H1 (cell line): ENCODE results near the gene ARHGEF18.

Source experiments
- CHD2 ChIP-seq: IDR thresholded peaks from 2 replicates; pipeline ENCODE4 v1.6.1; 2012; ENCODE audit warnings: low read length, improper control_type of control experiment
- CREB1 ChIP-seq: IDR thresholded peaks from 2 replicates; pipeline ENCODE4 v1.6.1; 2012; ENCODE audit warnings: inconsistent platforms
- CTCF ChIP-seq, 3 experiments: IDR thresholded peaks; 1 replicate in 2 of 3; 2 replicates in 1 of 3; pipeline versions ENCODE4 v1.5.1 to v1.6.1; 2011; ENCODE audit warnings: low read length in 3 of 3, mild to moderate bottlenecking in 3 of 3, inconsistent platforms in 2 of 3, low read depth in 1 of 3, moderate library complexity in 1 of 3; ENCODE audit not compliant: insufficient read depth in 1 of 3; ENCODE audit errors: control extremely low read depth in 1 of 3
- EGR1 ChIP-seq: IDR thresholded peaks from 2 replicates; pipeline ENCODE4 v1.6.1; 2011; ENCODE audit warnings: low read depth, low read length, borderline replicate concordance
- POLR2A ChIP-seq, 2 experiments: IDR thresholded peaks; 1 replicate in 1 of 2; 2 replicates in 1 of 2; pipeline ENCODE4 v1.6.1; 2011; ENCODE audit warnings: low read depth in 2 of 2, low read length in 2 of 2, mild to moderate bottlenecking in 2 of 2; ENCODE audit errors: control extremely low read depth in 1 of 2
- POLR2AphosphoS5 ChIP-seq: IDR thresholded peaks from 2 replicates; pipeline ENCODE4 v1.6.1; 2011; ENCODE audit warnings: low read depth, low read length
- RNF2 ChIP-seq: fragments of 200-900, 300-1000 bp; sonication (generic); IDR thresholded peaks from 2 replicates; pipeline ENCODE4 v1.7.1; 2016; ENCODE audit warnings: borderline replicate concordance, low read depth, mild to moderate bottlenecking, antibody characterized with exemption, low read length; ENCODE audit not compliant: poor library complexity, severe bottlenecking; ENCODE audit errors: missing control alignments
- SIN3A ChIP-seq, 2 experiments: IDR thresholded peaks in 1 of 2; conservative IDR thresholded peaks in 1 of 2; 2 replicates each; pipeline ENCODE4 v1.6.1; 2011 to 2012; ENCODE audit warnings: low read length in 2 of 2, improper control_type of control experiment in 1 of 2, low read depth in 1 of 2, mild to moderate bottlenecking in 1 of 2
- SIX5 ChIP-seq: IDR thresholded peaks from 2 replicates; pipeline ENCODE4 v1.6.1; 2011; ENCODE audit warnings: mild to moderate bottlenecking, low read depth, low read length
- ZNF274 ChIP-seq: IDR thresholded peaks from 2 replicates; pipeline ENCODE4 v1.7.0; 2012; ENCODE audit warnings: low read length, borderline replicate concordance; ENCODE audit errors: extremely low read depth
- TF ChIP-seq, protein P1 (sequence below): IDR thresholded peaks from 2 replicates; pipeline ENCODE4 v1.6.1; 2012; ENCODE audit warnings: low read length, inconsistent platforms

GRCh38 chr19:7356899-7357627 is 8.3 kb downstream of the ARHGEF18 start:
- TF ChIP-seq CTCF (IDR thresholded peaks at IDR 0.05; ENCODE audit: control extremely low read depth in 1 of 3, insufficient read depth in 1 of 3, low read depth in 1 of 3, low read length in 3 of 3) (no peak), ZNF274 (no peak), RNF2 (no peak), CHD2 (no peak), SIN3A (conservative IDR thresholded peaks at IDR 0.05 in 1 of 2, IDR thresholded peaks at IDR 0.05 in 1 of 2; ENCODE audit: low read depth in 1 of 2, low read length in 2 of 2) (no peak), SIX5 (no peak), POLR2AphosphoS5 (no peak), CREB1 (no peak), POLR2A (IDR thresholded peaks at IDR 0.05; ENCODE audit: control extremely low read depth in 1 of 2, low read depth in 2 of 2, low read length in 2 of 2) (no peak), EGR1 (no peak)
- TF ChIP-seq, protein P1, sequence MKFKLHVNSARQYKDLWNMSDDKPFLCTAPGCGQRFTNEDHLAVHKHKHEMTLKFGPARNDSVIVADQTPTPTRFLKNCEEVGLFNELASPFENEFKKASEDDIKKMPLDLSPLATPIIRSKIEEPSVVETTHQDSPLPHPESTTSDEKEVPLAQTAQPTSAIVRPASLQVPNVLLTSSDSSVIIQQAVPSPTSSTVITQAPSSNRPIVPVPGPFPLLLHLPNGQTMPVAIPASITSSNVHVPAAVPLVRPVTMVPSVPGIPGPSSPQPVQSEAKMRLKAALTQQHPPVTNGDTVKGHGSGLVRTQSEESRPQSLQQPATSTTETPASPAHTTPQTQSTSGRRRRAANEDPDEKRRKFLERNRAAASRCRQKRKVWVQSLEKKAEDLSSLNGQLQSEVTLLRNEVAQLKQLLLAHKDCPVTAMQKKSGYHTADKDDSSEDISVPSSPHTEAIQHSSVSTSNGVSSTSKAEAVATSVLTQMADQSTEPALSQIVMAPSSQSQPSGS = no peak
